GM20431 (cell line): ENCODE results near the gene UST.

Source experiments
- in situ Hi-C: fragments of 300-500 bp; cut with MseI, MboI; formaldehyde crosslinking; loops from one replicate; pipeline ENCODE4 v1.15.0; 2020; ENCODE audit warnings: low sequenced_read_pairs; ENCODE audit not compliant: unreplicated experiment

UST gene

DNA sequence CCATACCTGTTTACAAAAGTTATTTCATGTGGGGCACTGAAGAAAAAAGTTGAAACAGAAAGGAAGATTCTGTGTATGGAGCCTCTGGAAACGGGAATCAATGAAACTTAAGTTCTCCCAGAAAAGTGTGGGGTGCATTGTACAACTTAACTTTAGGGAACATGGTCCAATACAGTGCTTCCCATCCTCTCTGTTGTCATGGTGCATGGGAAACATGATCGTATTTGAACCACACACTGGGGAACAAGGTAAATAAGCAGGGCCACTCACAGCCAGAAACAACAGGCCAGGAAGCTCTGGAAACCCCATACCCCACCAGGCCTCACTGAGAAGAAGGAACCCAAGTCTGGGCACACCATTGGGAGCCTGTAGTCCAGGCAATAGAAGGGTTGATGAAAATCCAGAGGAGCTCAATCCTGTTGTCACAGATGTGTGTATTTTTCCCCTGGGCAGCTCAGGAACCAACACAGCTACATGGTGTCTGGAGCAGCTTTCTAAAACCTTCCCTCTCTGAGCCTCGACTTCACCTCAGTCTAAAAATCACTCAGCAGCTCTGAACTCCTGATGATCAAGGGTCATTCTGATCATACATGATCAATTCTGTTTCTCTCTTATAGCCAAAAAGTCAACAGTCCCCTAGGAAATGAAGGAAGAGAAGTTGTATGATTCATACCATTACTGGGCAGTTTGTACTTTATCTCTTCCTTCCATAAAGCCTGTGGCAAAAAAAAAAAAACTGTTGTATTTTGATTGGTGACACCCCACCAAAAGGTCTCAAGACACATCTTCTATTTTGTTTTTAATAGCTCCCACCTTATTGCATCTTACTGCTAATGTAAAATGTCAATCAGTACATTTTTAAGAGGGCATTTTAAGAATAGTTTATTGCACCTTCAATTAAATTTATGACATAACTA is 372.2 kb downstream of the UST start:
- in situ Hi-C loops, result no loop called here

DNA sequence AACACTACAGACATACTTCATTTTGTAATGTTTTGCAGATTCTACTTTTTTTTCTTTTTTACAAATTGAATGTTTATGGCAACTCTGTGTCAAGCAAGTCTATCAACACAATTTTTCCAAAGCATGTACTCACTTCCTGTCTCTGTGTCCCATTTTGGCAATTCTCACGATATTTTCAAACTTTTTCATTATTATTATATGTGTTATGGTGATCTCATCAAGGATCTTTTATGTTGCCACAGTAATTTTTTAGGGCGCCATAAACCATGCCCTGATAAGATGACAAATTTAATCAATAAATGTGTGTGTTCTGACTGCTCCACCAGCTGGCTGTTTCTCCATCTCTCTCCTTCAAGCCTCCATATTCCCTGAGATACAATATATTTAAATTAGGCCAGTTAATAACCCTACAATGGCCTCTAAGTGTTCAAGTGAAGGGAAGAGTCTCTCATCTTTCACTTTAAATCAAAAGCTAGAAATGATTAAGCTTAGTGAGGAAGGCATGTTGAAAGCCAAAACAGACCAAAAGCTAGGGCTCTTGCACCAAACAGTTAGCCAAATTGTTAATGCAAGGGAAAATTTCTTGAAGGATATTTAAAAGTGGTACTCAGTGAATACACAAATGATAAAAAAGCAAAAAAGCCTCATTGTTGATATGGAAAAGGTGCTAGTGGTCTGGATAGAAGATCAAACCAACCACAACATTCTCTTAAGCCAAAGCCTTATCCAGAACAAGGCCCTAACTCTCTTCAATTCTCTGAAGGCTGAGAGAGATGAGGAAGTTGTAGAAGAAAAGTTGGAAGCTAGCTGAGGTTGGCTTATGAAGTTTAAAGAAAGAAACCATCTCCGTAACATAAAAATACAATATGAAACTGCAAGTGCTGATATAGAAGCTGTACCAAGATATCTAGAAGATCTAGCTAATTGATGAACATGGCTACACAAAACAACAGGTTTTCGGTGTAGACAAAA is 376.3 kb downstream of the UST start:
- in situ Hi-C loops, result no loop called here

- in situ Hi-C loops, result no loop called here
These were observed 378.5 kb downstream of the UST start for GRCh38 chr6:149125309-149125708.
